ENCODE results near the gene CLDN5.

- TF ChIP-seq, protein P1, sequence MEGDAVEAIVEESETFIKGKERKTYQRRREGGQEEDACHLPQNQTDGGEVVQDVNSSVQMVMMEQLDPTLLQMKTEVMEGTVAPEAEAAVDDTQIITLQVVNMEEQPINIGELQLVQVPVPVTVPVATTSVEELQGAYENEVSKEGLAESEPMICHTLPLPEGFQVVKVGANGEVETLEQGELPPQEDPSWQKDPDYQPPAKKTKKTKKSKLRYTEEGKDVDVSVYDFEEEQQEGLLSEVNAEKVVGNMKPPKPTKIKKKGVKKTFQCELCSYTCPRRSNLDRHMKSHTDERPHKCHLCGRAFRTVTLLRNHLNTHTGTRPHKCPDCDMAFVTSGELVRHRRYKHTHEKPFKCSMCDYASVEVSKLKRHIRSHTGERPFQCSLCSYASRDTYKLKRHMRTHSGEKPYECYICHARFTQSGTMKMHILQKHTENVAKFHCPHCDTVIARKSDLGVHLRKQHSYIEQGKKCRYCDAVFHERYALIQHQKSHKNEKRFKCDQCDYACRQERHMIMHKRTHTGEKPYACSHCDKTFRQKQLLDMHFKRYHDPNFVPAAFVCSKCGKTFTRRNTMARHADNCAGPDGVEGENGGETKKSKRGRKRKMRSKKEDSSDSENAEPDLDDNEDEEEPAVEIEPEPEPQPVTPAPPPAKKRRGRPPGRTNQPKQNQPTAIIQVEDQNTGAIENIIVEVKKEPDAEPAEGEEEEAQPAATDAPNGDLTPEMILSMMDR (IDR thresholded peaks at IDR 0.05; ENCODE audit: low read length), result no peak
- TF ChIP-seq EZH2 (optimal IDR thresholded peaks at IDR 0.05; ENCODE audit: low read depth, low read length) (no peak), EZH2phosphoT487 (IDR thresholded peaks at IDR 0.05; ENCODE audit: low read length) (no peak)
Observed at GRCh38 chr22:19527321-19527721, 3.1 kb upstream of the CLDN5 start.
